ENCODE data around the gene HHIPL2. TPM values are rescaled to one million over a fixed set of nuclear protein-coding genes. Genes with fewer than 3 reads are reported as not detected.

HHIPL2 gene
- total RNA-seq, 1 experiment from 2014 or later, result 0.32 TPM

GRCh38 chr1:222540598-222540995, 7.3 kb downstream of the HHIPL2 start:
- intact Hi-C loops (cut with micrococcal nuclease; ENCODE audit: unreplicated experiment), result no loop called here
- no peak for DNase-seq
- H3K27ac Mint-ChIP-seq (ENCODE audit: unreplicated experiment), result no peak overlapping the region
- CTCF ChIA-PET, result no interaction called here
- Histone ChIP-seq H3K9me3 (no peaks in the 10 kb centered on the region), H3K27me3 (replicated peaks; ENCODE audit: control insufficient read depth, insufficient read depth, low read length) (no peaks in the 10 kb centered on the region), H3K4me3 (ENCODE audit: low read depth, low read length) (no peak overlapping the region), H3K36me3 (ENCODE audit: control insufficient read depth, insufficient read depth, low read length) (no peaks in the 10 kb centered on the region), H3K4me1 (no peaks in the 10 kb centered on the region)
- H3K36me3 Mint-ChIP-seq (ENCODE audit: insufficient read depth, unreplicated experiment), result no peaks in the 10 kb centered on the region
- H3K27me3 Mint-ChIP-seq (ENCODE audit: insufficient read depth, unreplicated experiment), result peaks cover 4% of the 10 kb centered on the region
- H3K9me3 Mint-ChIP-seq (ENCODE audit: unreplicated experiment), result no peaks in the 10 kb centered on the region
- POLR2A ChIA-PET, result no interaction called here
- BruUV-seq (replicated peaks), result no TSS peak
- no peaks in the 10 kb centered on the region for H3K4me1 Mint-ChIP-seq (ENCODE audit: low read depth, unreplicated experiment)
- H3K4me3 Mint-ChIP-seq (ENCODE audit: unreplicated experiment), result no peak overlapping the region
- no peak for TF ChIP-seq CTCF (IDR thresholded peaks at IDR 0.05; ENCODE audit: insufficient read depth in 1 of 2, low read depth in 1 of 2, low read length in 1 of 2, severe bottlenecking in 1 of 2, unreplicated experiment in 1 of 2)

DNA sequence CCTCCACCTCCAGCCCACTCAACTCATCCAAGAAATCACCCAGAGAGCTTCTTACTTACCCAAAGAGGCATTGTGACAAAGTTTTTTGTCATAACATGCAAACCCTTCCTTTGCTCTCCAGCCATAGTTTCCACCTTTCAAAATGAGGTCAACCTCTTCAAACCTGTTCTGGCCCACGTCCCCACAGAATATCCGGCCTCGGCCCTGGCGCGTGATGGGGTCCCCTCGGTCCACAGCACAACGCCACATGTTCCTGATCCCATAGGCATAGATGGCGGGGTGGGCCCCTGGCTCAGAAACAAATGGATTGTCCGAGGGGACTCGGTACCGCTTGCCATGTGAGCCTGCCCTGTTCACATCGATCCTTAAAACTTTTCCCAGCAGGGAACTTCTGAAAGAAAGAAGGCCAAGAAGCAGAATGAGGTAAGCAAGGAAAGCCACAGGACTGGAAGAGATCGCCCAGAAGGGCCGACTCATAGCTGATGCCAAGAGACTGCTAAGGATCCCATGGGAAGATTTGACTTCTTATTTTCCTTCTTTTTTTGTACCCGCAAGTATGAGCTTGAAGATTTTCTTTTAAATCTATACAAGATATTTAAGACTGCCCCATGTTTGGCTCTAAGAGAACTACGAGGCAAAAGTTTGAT, 7.8 kb downstream of the HHIPL2 start:
- Mint-ChIP-seq H3K4me1 (ENCODE audit: low read depth, unreplicated experiment) (no peaks in the 10 kb centered on the region), H3K27me3 (ENCODE audit: insufficient read depth, unreplicated experiment) (peaks cover 6% of the 10 kb centered on the region), H3K27ac (ENCODE audit: unreplicated experiment) (no peak overlapping the region), H3K36me3 (ENCODE audit: insufficient read depth, unreplicated experiment) (no peaks in the 10 kb centered on the region), H3K4me3 (ENCODE audit: unreplicated experiment) (no peak overlapping the region), H3K9me3 (ENCODE audit: unreplicated experiment) (no peaks in the 10 kb centered on the region)
- Histone ChIP-seq H3K36me3 (ENCODE audit: control insufficient read depth, insufficient read depth, low read length) (no peaks in the 10 kb centered on the region), H3K27me3 (replicated peaks; ENCODE audit: control insufficient read depth, insufficient read depth, low read length) (no peaks in the 10 kb centered on the region), H3K4me3 (ENCODE audit: low read depth, low read length) (no peak overlapping the region), H3K4me1 (no peaks in the 10 kb centered on the region), H3K9me3 (no peaks in the 10 kb centered on the region)
- CTCF ChIA-PET, result no interaction called here
- TF ChIP-seq CTCF (IDR thresholded peaks at IDR 0.05; ENCODE audit: insufficient read depth in 1 of 2, low read depth in 1 of 2, low read length in 1 of 2, severe bottlenecking in 1 of 2, unreplicated experiment in 1 of 2), result no peak
- intact Hi-C loops (cut with micrococcal nuclease; ENCODE audit: unreplicated experiment), result no loop called here
- POLR2A ChIA-PET, result no interaction called here
- no TSS peak for BruUV-seq (replicated peaks)
- no peak for DNase-seq

- H3K36me3 ChIP-seq (ENCODE audit: control insufficient read depth, insufficient read depth, low read length), result no peaks in the 10 kb centered on the region
- ChIA-PET CTCF (no interaction called here), POLR2A (no interaction called here)
- H3K9me3 ChIP-seq, result no peaks in the 10 kb centered on the region
- no peaks in the 10 kb centered on the region for H3K36me3 Mint-ChIP-seq (ENCODE audit: insufficient read depth, unreplicated experiment)
- no peaks in the 10 kb centered on the region for H3K9me3 Mint-ChIP-seq (ENCODE audit: unreplicated experiment)
- no peak overlapping the region for H3K4me3 Mint-ChIP-seq (ENCODE audit: unreplicated experiment)
- no peaks in the 10 kb centered on the region for H3K27me3 ChIP-seq (replicated peaks; ENCODE audit: control insufficient read depth, insufficient read depth, low read length)
- no peak overlapping the region for H3K4me3 ChIP-seq (ENCODE audit: low read depth, low read length)
- no peak for DNase-seq
- H3K4me1 Mint-ChIP-seq (ENCODE audit: low read depth, unreplicated experiment), result no peaks in the 10 kb centered on the region
- H3K4me1 ChIP-seq, result no peaks in the 10 kb centered on the region
- intact Hi-C loops (cut with micrococcal nuclease; ENCODE audit: unreplicated experiment), result no loop called here
- H3K27me3 Mint-ChIP-seq (ENCODE audit: insufficient read depth, unreplicated experiment), result peaks cover 13% of the 10 kb centered on the region
- no peak for TF ChIP-seq CTCF (IDR thresholded peaks at IDR 0.05; ENCODE audit: insufficient read depth in 1 of 2, low read depth in 1 of 2, low read length in 1 of 2, severe bottlenecking in 1 of 2, unreplicated experiment in 1 of 2)
- no peak overlapping the region for H3K27ac Mint-ChIP-seq (ENCODE audit: unreplicated experiment)
- BruUV-seq (replicated peaks), result no TSS peak
These were observed 12.4 kb downstream of the HHIPL2 start for GRCh38 chr1:222535455-222535854.

All from Caco-2 (cell line).